Adipose tissue (tissue), 3 donors: ENCODE results near the gene CARD9. TPM values are rescaled to one million over a fixed set of nuclear protein-coding genes. Genes with fewer than 3 reads are reported as not detected.

Source experiments
- H3K27ac ChIP-seq: one replicate; pipeline ENCODE4 v1.5.1; 2013; ENCODE audit warnings: low read depth, low read length
- WGBS, 3 donors: extraction: QIAGEN DNeasy Blood & Tissue Kit; methylation state at CpG; one replicate each; pipeline ENCODE4 v1.1.7; 2013; 5-methylcytosine and 5-hydroxymethylcytosine counted together
- polyA plus RNA-seq, 3 donors: library from polyadenylated mRNA; stranded (reverse); fragments of 200-250 nt; gene quantifications; one replicate each; pipeline ENCODE4 v1.2.3, GENCODE V29; 2013
- donor health status: healthy with polysubstance abuse.
- donor health status: Bipolar disorder and iron deficiency.
- donor health status: healthy.

The CARD9 gene
- polyA plus RNA-seq, 3 donors: 0.66 to 2.6 (median 2.2) TPM

DNA sequence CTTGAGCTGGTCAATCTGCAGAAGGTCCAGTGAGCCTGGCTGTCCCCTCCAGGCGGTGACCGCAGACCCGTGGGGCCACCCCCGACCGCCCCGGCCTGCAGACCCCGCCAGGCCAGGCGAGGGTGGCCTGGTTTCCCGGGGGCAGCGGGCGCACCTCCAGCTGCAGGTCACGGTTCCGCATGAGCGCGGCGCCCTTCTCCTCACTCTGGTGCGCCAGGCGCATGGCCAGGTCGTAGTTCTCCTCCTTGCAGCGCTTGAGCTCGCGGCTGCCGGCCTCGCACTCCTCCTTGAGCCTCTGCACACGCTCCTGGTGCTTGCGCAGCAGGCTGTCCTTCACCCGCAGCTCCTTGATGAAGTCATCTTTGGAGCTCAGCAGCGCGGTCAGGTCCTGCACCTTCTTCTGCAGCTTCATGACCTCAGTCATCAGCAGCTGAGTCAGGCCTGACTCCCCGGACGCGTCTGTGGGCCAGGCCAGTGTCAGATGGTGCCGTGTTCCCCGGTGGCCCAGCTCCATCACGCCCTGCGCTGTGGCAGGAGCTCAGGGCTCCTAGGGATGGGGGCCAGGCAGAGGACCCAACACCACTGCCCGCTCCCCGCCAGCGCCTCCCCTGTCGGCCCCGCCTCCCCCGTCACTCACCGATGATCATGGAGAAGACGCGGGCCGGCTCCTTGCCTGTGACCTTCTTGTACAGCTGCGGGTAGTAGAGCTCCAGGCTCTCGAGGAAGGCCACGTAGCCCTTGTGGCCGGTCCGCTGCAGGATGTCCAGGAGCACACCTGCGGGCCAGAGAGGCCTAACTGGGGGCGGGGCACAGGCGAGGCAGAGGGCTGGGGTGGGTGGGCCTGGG is 2.6 kb downstream of the CARD9 start:
- H3K27ac ChIP-seq: no peak overlapping the region
- WGBS, 3 donors: 92 to 94% (median 93%) methylated on average over 50 to 54 of the region's 54 CpGs

DNA sequence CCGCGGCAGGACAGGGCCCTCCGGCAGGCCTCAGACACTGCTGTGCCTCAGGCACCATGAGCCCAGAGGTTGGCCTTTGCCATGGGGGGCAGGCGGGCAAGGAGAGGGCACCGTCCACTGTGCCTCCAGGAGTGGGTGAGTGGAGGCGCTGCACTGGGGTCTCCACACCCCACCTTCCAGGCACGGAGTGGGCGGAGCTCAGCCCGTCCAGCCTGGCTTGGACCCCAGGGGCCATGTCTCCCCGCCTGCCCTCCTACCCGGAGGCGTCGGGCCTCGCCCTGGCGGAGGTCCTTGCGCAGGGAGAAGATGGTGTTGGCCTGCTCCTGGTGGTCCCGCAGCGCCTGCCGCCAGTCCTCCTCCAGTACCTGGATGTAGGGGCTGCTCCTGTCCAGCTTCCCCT is 3.4 kb downstream of the CARD9 start:
- WGBS, 3 donors: 94 to 96% (median 95%) methylated on average over 19 of the region's 19 CpGs
- H3K27ac ChIP-seq: no peak overlapping the region

DNA sequence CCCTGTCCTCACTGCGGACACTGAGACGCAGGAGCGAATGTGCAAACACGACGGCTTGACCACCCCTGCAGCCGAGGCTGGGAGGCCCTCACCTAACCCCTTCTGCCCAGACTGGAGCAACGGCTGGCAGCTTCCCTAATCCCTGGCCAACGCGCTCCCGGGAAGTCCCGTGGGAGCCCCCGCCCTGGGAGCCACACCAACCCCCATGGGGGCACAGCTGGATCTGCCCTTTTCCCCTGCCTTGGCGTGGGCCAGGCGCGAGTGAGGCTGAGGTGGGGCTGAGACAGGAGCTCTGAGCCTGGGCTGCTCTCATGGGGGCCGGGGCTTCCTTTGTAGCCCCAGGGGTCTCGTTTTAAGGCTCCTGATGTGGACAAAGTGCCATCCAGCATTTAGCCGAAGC is 5.3 kb downstream of the CARD9 start:
- 77 to 80% (median 79%) methylated on average over 18 of the region's 18 CpGs for WGBS, 3 donors
- no peak overlapping the region for H3K27ac ChIP-seq

DNA sequence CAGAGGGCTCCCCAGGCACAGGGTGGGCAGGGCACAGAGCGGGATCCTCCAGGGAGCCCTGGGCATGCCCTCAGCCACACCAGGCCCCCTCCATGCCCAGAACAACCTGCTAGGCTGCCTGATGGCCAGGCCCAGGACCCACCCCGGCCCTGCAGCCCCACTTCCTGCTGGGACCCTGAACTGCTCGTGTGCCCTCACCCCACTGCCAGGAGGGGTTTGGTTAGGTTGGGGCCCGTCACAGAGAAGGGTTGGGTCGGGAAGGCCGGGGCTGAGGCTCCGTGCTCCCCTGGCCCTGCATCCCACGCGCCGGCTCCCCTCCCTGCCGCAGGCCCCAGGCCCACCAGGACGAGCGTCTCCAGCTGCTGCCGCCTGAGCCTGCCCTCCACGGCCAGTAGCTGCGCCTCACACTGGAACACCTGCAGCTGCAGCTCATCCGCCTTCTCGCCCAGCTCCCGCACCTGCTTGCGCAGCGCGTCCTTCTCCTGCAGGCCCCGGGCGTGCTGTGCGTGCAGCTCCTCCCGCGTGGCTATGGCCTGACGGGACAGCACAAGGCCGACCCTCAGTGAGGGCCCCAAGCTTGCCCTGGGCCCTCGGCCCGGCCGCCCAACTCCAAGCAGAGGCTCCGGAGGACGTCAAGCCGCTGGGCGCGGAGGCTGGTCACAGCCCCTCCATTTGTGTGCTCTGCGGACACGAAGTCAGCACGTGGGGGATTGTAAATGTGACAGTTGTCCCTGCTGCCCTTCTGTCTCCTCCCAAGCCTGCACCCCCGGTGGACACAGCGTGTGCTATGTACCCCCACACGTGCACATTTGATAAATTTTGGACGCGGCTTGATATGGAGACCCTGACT is 5.9 kb downstream of the CARD9 start:
- no peak overlapping the region for H3K27ac ChIP-seq
- WGBS, 3 donors: 84 to 86% (median 85%) methylated on average over 36 to 45 of the region's 45 CpGs

DNA sequence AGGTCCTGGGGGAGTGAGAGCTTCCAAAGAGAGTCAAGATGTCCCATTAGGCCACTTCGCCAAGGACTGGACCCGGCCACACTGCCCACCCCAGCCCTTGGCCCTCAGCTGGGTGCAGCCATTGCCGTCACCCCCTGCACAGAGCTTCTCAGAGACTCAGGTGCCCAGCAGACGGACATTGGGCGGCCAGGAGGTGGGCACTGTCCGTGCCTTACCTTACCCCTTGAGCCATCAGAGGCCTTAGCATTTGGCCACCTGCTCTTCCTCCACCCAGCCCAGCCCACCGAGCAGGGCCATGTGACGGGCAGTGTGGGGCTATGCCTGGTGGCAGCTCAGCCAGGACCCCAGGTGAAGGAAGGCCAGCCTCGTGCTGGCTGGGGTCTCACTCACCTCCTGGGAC is 6.6 kb downstream of the CARD9 start:
- WGBS, 3 donors: 93 to 94% (median 93%) methylated on average over 9 of the region's 9 CpGs

DNA sequence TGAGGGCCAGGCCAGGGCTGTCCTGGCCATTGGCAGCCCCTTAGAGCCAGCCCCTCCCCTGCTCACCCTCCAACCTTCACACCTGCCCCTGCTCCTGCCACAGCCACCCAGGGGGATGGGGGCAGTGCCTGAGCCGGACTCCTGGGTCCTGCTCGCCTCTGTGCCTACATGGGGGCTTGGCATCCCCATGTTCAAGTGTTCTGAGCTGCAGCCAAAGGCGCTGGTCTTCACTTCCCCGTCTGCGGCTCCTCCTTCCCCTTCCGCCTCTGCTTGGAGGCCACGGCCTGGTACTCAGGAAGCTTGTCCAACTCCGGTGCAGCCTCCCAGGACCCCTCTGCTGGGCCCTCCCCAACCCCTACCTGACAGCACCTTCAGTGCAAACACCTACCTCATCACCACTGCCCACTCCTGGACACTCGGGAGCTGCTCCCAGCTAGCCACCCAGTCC is 7.7 kb downstream of the CARD9 start:
- 45 to 67% (median 60%) methylated on average over 7 to 9 of the region's 9 CpGs for WGBS, 3 donors
- H3K27ac ChIP-seq: no peak overlapping the region

More for the DNA sequence above, 6.6 kb downstream of the CARD9 start:
- H3K27ac ChIP-seq: no peak overlapping the region

DNA sequence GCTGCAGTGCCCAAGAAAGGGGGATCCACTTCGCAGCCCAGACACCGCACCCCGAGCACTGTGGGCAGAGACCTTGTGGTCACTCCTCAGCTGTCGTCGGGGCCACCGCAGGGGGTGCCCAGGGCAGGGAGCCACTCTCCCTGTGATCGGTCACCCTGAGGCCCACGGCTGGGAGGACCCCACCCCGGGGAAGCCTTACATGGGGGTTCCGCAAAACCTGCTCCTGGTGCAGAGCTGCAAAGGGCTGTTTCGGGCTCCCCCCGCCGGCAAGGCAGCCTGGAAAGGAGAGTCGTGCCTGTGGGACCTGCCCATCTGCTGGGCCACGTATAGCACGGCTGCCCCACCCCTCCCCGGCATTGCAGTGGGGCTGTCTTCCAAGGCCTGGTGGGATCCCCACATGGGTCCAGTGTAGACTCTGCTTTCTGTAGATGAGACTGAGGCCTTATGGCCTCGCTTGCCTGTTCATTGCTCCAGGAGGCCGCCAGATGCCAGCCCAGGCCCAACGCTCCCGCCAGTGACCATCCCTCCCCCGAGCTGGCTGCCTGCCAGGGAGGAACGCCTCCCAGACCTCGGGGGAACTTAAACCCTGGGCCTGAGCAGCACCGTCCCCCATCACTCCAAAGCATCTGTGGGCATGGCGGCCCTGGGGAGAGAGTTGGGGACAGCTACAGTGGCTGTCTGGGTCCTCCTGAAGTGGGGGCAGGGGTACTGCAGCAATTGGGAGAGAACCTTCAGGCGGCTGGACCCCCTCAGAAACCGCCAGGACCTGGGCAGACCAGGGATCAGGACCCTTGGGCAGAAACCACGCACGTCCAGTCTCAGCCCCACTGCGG is 8.3 kb downstream of the CARD9 start:
- H3K27ac ChIP-seq: no peak overlapping the region
- 75 to 78% (median 77%) methylated on average over 30 to 31 of the region's 31 CpGs for WGBS, 3 donors

DNA sequence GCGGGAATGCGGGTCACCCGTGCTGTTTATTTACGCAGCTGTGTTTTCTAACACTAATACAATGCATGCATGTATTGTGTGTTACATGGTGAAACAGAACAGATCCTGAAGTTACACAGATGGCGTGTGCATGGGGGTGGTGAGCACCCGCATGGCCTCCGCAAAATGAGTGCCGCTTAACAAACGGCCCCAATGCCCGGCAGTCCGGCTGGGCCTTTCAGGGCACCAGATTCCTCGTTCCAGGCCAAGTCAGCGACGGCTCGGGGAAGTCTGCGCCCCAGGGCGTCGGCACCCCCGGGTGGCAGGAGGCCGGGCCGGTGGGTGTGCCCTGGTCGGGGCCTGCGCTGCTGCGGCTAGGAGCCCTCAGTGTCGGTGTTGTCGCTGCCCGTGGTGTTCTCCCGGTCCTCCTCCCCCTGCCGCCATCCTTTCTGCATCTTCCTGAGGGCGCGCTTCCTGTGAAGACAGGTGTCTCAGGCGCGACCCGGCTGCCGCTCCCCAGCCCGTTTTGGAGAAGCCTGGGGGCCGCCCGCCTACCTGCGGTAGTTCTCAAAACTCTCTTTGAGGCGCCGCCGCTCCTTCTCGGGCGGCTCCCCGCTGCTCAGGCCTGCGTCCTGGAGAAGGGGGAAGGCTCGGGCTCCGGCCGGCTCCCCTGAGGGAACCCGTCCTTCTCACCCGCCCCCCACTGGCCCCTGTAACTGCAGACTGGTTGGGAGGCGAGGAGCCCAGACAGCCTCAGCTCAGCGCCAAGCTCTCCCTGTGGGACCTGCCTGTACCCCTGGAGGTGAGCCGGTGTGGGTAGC is 9.3 kb downstream of the CARD9 start:
- 31 to 40% (median 36%) methylated on average over 41 to 54 of the region's 54 CpGs for WGBS, 3 donors
- H3K27ac ChIP-seq: no peak overlapping the region

DNA sequence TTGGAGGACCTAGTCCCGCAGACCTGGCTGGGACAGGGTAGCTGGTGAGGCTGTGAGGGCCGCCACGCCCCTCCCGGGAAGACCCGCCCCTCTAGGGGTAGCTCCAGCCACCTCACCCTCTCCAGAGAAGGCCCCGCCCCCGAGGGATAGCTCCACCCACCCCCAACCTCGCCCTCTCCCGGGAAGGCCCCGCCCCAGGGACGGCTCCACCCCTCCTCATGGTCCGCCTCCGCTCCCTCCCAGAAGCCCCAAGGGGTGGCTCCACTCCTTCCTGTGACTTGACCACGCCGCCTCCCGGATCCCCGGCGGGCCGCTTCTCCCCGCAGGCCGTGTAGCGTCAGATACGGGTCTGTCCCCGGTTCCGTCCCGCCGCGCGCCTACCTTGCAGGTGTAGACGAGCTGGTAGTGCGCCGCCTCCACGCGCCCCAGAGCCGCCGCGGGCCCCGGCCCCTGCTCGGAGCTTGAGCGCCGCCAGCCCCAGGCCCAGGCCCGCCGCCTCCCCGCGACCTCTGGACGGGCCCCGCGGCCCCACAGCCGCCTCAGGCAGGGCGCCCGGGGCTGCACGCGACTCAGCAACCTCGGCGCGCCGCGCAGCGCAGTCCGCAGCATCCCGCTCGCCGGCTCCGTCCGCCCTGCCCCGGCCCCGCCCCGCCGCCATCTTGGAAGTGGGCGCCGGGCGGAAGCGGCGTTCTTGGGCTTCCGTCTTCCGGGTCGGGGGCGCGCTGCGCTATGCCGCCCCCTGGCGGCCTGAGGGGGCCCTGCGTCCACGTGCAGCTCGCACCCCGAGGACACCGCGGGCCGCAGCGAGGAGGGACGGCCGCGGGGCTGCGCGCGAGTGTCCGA is 10.1 kb downstream of the CARD9 start, which contains the start of gene DNLZ:
Gene DNLZ (minus strand): TSS at position 639 of the 843 bp plus-strand sequence. CDS start 30 bp downstream, at position 609.
- peak within 1 kb of the TSS; percentile 82 for H3K27ac ChIP-seq
- WGBS, 3 donors: 1% methylated on average over 63 to 97 of the region's 97 CpGs

DNA sequence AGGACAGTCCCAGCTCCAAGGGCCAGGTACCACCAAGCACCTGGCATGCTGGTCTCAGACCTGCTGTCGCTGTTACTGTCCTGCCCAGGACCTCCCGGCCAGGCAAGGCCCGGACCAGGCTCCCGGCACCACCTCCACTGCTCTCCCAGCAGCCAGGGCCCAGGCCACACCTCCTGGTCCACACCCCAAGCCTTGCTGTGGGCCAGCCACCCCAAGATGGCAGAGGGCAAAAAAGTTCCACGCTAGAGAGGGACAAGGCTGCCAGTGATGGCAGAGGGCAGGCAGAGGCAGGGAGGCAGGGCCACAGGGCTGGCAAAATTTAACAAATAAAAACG is 11.1 kb downstream of the CARD9 start:
- no peak overlapping the region for H3K27ac ChIP-seq
- WGBS, 3 donors: 79 to 87% (median 83%) methylated on average over 6 of the region's 6 CpGs

DNA sequence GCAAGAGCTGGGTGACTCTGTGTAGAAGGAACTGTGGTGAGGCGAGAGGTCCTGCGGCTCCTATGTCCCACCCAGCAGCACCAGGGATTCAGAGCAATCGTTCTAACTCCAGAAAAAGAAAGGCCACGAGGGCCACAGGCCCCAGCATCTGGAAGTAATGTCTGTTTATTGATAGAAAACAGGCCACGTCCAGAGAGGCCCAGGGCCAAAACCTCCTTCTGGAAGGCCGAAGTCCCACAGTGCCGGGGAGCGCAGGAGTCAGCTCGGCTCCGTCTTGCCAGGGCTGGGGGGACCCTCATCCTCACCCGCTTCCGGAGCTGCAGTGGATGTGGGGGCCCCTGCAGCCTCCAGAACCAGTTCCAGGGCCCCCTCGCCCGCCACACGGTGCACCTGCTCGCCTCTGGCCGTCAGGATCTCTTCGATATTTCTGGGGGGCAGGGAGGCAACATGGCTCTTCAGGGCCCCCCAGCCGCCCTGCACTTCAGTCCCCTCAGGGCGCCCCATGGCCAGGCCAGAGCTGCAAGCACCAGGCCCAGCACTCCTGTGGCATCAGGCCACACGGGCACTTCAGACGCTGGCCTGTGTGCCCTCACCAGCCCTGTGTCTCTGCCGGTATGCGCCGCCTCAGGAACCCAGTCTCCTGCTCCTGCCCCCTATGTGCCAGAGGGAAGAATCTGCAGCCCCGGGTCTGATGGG is 11.6 kb downstream of the CARD9 start:
- H3K27ac ChIP-seq: no peak overlapping the region
- WGBS, 3 donors: 80 to 86% (median 83%) methylated on average over 24 to 26 of the region's 26 CpGs

DNA sequence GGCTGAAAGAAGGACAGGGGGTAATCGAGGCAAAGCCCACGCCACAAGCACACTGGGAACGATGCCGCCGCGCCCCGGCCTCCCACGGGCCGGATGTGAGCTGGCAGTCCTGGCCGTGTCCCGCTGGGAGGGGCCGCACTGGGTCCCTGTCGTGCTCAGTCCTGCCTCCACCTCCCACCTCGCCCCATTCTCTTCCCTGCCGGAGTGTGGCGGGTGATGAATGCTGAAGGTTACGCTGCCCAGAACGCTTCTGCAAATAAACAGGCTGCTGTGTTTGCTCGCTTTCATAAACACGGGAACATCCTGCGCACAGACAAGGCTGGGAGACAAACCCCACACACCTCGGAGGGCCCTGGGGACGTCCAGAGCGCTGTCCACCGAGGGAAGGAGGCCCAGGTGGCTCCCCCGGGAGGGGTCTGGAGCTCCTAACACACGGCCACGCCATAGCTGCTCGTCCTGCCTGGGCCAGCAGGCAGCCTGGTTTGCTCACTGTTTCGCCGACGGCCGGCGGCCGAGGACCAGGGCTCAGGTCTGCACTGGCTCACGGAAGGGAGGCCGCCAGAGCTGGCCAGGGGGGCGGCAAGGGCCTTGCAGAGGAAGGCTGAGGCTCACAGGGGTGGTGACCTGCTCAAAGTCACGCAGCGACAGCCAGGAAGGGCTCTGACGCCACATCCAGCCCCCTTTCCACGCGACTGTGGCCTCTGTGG is 12.3 kb downstream of the CARD9 start:
- WGBS, 3 donors: 71 to 86% (median 76%) methylated on average over 42 to 43 of the region's 43 CpGs
- H3K27ac ChIP-seq: no peak overlapping the region

DNA sequence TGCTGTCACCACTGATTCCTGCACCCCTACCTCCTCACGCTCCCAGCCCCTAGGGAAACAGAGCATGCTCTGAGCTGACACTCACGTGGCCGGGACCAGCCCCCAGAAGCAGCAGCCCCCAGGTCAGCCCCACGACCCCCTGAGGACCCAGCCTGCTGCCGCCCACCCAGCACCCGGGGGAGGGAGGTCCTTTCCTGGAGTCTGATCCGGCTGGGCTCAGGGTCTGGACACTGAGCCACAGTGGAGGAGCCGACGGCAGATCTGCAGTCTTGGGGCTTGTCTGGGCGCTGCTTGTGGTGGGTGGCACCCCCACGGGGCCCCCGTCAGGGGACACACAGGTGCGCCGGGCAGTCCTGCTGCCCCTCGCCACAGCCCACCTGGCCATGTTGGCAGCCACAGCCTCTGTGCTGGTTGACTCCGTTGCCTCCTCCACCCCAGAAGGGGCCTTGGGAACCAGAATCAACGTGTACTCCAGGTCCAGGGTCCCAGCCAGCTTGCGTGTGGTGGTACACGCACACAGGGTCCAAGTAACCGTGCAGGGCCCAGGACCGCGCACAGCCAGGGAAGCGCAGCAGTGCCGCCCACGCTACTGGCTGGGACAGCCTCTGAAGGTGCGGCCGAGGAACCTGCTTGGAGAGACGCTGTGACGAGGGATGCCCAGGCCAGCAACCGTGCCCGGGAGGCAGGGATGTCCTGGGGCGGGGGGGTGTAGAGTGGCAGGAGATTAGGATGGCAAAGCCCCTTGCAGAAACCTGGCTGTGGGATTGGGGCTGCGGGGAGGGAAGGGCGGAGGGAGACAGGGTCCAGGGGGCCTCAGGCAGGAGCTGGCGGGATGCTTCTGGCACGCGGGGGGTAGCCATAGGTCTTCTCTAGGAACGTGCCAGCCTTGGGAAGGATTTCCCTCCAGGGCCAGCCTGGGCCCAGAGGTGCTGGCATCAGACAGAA is 13.4 kb downstream of the CARD9 start:
- WGBS, 3 donors: 81 to 84% (median 82%) methylated on average over 38 of the region's 38 CpGs
- H3K27ac ChIP-seq: no peak overlapping the region

DNA sequence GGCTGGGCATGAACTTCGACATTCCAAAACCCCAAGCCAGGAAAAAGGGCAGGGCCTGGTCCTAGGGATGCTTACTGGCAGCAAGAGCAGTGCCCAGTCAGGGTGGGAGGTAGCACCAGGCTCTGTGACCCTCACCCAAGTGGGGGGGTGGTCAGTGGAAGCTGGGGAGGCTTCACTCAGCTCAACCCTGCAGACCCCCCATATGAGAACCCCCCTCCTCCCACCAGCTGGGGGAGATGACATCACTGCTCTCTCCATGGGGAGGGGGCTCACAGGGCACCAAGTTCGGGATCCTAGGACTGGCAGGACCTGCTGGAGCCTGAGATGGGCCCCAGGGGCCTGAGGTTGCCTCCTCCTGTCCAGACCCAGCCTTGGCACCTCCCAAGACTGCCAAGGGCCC is 14.6 kb downstream of the CARD9 start:
- H3K27ac ChIP-seq: no peak overlapping the region
- WGBS, 3 donors: 66 to 71% (median 69%) methylated on average over 2 of the region's 2 CpGs

DNA sequence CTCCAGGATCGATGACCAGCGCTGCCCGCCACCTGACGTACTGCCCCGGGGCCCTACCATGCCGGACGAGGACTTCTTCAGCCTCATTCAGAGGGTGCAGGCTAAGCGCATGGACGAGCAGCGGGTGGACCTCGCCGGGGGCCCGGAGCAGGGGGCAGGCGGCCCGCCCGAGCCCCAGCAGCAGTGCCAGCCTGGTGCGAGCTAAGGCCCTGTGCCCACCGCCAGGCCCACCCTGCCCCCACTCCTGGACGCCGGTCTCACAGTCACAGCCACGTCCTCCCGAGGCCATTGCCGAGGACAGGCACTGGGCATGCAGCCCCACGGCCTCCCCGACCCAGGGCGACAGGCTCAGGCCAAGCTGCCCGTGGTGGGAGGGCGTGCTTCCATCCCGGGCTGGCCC is 15.5 kb downstream of the CARD9 start:
- WGBS, 3 donors: 90 to 93% (median 91%) methylated on average over 28 to 29 of the region's 29 CpGs
- H3K27ac ChIP-seq: no peak overlapping the region
